GM19463 (cell line): ENCODE data around the gene SV2C.

Source experiments
- ATAC-seq: cut with Tn5 transposase; IDR thresholded peaks from one replicate; pipeline ENCODE4 v1.9.1; 2021; ENCODE audit warnings: mild to moderate bottlenecking, moderate library complexity; ENCODE audit not compliant: unreplicated experiment

Gene SV2C

DNA sequence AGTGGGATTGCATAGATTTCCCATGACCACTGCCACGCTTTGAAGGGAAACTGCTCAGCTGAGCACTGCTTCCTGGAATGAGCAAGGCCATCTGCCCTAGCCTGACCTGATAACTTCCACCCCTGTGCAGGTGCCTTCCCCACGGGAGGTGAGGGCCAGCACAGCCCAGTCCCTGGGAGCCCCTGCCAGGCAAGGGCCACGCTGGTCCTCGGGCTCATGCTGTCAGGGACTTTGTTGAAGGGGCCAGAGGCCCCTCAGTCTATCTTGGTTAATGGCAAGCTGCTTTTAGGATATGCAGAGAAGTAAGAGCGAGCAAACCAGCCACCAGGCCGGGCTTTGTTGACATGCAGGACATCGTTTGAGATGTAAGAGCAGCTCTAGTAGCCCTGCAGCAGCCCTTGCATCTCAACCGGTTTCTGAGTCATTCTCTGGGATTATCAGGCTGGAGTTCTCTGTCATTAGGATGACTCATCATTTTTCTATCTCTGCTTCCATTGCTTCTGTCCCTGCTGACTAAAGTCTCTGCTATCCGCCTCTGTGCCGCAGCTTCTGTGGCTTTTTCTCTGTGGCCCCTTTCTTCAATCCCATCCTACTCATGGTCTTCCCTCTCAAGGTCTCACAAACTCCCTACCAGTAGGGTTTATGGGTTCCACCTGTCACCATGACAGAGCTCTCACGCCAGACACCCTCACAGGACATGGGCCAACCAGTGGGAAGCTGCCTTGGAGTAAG lies 289.3 kb downstream of the SV2C start:
- ATAC-seq: no peak

DNA sequence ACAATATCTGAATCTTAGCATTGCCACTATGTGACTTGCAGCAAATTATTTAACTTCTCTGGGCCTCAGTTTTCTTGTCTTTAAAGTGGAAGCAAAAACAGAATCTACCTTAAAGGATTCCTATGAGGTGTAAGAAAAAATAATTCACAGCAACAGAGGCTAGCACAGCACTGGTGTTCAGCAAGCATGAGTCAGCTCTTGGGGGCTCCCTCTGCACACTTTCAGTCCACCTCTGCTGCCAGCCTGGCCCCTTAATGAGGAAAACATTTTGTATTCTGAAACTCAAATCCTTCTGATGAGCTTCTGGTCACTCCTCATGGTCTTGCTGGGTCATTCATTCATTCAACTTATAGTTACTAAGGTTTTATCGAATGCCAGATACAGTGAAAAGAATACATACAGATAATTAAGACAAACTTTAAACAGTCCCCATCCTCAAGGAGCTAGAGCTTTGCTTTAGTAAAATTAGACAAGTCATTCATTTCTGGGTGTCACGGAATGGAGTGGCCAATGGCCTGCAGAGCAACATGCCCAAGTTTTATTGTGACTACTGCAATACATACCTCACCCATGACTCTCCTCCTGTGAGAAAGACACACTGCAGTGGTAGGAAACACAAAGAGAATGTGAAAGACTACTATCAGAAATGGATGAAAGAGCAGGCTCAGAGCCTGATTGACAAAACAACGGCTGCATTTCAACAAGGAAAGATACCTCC lies 293.1 kb downstream of the SV2C start:
- ATAC-seq: no peak

DNA sequence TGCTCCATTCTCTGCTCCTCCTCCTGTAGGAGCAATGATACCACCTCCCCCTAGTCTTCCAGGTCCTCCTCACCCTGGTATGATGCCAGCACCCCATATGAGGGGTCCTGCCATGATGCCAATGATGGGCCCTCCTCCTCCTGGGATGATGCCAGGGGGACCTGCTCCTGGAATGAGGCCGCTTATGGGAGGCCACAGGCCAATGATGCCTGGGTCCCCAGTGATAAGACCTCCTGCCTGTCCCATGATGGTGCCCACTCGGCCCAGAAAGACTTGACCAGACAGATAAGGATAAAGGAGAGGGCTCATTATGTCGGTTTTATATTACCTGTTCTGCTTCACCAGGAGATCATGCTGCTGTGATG lies 293.7 kb downstream of the SV2C start:
- no peak for ATAC-seq

DNA sequence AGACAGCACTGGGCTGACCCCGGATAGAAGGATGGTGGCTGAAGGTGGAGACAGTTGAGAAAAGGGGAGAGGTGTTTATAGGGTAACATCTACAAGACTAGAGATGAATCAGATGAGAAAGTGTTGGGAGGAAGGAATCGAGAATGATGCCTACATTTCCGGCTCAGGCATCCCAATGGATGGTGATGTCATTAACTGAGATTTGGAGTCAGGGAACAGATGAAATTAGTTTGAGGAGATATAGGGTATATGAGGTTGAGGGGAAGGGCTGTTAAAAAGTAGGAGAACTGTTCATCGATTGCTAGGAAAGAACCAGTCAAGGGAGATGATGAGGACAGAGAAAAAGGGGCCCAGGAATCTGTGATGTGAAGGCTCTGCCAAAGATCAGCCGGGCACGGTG lies 295.2 kb downstream of the SV2C start:
- no peak for ATAC-seq

DNA sequence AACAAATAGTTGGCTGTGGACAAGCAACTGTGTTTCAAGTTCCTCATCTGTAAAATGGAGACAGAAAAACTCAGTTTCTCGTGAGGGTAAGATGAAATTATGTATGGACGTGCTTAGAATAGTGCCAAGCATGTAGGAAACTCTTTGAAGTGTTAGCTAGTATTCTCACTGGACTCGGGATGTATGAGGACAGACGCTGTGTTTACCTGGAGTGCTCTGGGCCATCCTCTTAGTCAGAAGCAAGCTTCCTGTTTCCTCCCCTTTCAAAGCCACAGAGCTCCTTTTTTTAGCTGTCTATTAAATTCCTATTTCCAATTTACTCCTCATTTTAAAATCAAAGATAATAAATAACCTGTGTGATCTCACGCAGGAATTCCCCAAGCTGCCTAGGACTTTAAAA lies 296.1 kb downstream of the SV2C start:
- no peak for ATAC-seq

DNA sequence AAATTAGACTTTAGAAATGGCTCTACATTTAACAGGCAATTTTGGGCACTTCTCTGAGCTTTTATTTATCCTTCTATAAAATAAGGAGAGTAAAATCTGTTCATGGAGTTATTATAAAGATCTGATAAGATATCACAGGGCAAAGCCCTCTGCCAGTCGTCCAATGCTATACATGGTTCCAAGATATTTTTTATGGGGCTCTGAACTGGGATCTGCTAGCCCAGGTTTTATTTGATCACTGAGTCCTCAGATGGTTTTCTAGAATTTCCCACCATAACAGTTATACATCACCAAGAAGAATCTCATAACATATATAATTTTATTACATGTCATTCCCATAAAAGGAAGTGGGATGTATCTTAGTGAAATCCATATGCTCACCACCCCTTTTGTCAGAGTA lies 296.7 kb downstream of the SV2C start:
- no peak for ATAC-seq

DNA sequence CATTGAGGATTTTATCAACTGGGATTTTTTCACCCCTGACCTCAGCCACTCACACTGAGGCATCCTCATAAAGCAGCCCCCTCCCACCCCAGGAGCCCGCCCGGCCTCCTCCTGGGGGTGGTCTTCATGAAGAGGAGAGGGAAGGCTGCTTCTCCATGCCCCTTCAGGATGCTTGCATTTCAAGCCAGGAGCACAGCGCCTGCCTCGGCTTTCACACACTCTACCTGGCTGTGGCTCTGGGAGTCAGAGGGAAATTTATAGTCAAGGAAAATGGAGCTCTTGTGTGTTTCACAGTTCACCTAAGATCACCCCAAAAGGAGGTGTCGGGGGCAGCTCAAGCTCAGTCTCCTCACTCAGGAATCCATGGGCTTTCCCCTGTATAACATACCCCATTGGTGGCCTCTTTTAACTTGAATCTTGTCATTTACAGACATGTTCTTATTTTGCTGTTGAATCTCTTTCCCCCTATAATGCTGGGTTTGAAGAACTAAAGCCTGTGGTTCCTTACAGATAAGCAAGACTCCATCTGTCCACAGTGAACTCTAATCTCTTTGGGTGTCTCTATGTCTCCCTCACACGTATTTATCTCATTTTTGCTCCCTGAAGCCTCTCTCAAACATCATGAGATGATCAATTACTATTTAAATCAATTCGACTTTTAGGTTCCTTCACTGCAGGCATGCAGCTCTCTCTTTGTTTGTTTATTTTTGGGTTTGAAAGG lies 297.3 kb downstream of the SV2C start:
- no peak for ATAC-seq

DNA sequence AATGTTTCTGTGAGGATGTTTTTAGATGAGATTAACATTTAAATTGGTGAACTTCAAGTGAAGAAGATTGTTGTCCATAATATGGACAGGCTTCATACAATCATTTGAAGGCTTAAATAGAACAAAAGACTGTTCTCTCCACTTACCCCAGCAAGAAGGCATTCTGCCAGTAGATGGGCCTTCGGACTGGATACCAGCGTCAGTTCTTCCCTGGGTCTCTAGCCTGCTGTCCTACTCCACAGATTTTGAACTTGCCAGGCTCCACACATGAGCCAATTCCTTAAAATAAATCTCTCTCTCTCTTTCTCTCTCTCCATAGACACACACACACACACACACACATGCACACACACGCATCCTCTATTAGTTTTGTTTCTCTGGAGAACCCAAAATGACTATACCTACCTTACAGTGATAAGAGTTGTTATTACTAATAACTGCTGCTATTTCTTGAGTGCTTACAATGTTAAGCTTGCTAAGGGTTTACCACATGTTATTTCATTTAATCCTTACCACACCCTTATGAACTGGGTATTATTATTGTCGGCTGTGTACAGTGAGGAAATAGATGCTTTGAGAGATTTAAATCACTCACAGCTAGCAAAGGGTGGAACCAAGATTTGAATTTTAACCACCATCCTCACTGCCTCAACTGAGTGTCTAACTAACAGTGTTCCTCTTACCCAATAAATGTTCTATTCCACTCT lies 300.1 kb downstream of the SV2C start:
- ATAC-seq: no peak

DNA sequence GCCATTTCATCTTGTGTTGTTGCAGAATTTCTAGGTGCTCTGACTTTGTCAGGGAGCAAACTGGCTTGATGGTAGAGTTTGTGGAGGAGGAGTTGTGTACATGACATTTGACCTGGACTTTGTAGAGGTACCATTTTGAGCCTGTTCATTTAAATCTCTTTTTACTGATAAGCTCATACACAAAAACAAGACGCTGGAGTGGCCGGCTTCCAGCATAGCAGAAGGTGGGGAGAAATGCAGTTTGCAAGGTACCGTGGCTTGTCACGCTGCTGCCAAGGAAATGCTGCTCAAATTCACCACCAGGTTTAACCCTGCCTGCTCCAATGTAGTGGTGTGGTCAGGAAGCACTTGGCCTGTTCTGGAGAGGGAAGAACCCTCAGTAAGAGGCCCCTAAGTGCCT lies 301.0 kb downstream of the SV2C start:
- no peak for ATAC-seq

DNA sequence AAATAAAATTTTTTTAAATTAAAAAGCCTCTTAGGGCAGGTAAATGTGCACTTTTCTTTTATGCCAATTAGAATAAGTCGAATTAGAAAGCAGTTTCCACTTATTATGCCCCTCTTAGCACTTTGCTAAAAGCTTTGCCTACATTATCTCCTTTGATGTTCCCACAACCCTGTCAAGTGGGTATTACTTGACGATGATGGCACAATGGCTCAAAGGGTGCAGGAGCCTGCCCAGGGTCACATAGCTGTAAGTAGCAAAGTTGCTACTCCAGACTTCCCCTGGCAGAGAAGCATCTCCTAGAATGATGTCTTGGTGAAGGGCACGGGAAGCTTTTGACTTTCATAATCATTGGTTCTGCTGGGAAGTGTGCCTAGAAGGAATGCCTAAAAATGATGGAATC lies 301.5 kb downstream of the SV2C start:
- ATAC-seq: no peak

DNA sequence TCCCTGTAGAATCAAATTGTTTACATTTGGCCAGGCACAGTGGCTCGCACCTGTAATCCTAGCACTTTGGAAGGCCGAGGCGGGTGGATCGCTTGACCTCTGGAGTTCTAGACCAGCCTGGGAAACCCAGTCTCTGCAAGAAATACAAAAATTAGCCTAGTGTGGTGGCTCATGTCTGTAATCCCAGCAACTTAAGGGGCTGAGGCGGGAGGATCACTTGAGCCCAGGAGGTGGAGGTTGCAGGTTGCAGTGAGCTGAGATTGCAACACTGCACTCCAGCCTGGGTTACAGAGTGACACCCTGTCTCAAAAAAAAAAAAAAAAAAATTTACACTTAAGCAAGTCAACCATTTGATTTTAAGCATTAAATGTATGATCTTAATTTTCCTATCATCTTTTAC lies 302.4 kb downstream of the SV2C start:
- no peak for ATAC-seq

DNA sequence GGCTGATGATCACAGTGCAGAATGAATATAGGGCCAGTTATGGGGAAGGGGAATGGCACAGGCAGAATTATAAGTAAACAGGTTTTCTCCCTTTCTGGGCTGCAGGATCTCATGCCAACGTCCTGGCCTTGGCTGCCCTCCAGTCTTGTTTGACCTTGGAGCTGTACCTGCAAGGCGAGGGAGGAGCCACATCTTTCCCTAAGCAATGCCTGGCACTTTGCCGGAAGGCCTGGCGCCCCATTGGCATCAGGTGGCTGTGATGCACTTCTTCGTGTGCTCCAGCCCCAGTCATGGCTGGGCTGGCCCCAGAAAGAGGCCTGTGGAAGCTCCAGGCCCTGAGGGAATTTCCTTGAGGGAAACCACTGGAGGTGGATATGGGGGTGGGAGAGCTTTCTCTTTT lies 303.2 kb downstream of the SV2C start:
- no peak for ATAC-seq

DNA sequence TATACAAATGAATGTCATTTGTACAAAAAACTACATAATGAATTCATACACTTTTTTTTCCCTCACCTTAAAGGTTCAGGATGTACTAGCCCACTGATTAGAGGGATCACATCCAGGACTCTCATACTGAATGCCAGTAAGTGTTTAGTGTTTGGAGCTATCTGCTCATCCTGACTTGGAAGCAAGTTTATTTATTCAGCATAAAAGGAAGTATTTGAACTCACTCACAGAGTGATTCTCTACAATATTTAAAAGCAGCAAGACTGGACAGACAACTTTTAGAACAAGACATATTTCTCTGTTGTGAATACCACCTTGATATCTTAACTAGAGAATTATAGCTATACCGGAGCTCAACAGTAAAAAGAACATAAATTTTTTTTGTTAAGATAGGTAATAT lies 305.1 kb downstream of the SV2C start:
- no peak for ATAC-seq

DNA sequence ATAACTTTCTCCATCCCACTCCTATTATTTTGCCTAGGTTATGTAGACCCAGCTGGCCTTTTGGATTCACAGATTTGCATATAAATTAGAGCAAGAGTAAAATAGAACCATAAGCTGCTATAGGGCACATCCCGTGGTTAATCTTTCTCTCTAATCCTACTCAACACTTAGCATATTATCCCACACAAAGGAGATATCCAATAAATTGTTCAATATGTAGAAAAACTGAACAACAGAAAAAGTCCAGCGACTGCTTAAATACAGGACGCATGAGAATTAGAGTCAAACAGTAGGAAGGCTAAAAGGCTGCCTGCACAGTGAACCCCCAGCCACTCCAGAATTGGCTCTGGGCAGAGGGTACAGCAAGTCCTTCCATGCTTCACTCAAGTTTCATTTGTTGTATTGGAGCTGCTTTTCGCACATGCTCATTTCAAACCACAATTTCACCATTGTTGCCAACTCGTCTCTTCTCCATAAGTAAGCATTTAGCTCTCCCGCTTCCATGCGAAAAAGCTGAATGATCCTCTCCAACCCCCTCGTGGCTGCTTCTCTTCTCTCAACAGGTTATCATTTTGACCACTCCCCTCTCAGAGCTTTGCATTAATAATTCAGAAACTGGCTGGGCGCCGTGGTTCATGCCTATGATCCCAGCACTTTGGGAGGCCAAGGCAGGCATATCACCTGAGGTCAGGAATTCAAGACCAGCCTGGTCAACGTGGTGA lies 305.8 kb downstream of the SV2C start:
- no peak for ATAC-seq

DNA sequence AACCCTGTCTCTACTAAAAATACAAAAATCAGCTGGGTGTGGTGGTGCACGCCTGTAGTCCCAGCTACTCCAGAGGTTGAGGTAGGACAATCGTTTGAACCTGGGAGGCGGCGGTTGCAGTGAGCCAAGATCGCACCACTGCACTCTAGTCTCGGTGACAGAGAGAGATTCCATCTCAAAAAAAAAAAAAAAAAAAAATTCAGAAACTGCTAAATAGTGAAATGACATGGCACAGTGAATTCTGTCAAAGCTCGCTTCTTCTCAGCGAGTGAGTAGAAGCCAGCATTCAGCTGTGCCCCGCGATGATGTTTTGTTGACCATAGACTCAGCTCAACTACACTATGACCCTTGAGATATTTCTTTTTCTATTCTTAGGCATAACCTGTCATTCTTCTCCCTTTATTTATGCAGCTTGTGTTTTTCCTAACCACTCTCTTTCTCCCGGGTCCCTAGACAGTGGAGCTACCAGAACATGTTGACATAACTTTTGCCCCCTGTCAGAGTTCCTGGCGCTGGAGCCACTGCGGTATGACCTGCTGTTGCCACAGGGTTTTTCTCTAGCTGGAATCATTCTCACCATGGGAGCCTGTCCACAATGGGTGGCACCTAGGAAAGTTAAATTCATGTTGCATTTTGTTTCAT lies 306.5 kb downstream of the SV2C start:
- ATAC-seq: no peak

DNA sequence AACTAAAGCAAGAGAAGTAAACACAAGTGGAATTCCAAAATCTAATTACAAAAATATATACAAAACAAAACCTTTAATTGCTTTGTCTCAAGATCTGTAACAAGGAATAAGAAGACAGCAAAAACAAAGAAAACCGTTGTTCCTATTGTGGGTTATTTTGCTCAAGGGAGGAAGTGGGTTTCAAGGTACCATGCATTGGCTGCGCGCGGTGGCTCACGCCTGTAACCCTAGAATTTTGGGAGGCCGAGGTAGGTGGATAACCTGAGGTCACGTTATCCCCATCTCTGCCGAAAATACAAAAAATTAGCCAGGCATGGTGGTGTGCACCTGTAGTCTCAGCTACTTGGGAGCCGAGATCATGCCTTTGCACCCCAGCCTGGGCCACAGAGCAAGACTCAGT lies 307.8 kb downstream of the SV2C start:
- ATAC-seq: no peak

DNA sequence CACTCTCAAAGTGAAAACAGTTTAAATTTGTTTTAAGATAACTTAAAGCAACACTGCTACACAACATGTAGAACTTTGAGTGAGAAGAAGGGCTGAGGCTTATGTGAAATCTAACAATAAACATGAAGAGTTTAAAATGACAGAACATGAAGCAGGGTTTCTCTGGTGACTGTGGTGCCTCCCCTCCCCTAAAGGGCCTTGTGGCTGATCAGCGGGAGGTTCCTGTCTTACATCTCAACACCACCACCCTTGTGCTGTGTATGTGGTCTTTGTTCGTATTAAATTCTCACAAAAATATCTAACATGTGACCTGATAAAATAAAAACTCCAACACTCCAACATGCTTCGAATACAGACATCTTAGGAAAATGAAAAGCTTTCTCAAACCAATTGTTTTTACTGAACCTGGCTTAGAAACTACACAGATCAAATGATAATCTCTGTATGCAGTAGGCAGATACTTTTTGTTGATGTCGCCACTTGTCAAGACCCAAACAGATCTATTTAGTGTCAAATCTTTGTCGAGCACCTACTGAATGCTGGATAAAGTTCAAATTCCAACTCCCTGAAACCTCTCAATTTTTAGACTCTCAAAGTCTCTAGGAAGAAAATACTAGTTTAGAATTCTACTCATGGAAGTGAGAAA lies 310.0 kb downstream of the SV2C start:
- ATAC-seq: no peak

DNA sequence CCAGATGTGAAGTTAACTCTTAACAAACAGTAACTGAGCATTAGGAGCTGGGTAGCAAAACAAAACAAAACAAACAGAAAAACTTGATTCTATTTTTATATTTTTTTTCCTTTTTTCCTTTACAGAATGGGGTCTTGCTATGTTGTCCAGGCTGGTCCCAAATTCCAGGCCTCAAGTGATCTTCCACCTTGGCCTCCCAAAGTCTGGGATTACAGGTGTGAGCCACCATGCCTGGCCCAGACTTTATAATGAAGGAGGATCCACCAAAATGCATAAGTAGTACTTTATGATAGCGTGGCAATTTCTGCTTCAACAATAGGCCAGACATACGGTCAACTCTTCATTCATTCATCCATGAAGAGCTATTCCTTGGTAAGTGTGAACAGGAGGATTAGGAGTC lies 314.0 kb downstream of the SV2C start:
- no peak for ATAC-seq

DNA sequence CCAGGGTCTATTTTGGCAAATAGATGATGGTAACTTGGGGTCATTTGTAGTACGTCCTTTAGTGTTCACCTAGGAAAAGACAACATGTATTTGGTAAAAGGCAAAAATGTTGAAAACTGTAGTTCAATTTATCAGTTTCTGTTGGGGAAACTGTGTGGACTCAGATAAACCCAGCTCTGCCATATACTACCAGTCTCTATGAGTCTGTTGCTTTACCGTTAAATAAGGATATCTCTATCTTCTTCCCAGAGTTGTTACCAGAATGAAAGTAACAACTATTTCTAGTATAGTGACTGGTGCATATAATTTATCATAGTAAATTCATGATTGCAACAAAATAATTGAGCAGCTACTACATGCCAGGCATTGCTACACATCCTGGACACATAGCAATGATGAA lies 316.1 kb downstream of the SV2C start:
- ATAC-seq: no peak

DNA sequence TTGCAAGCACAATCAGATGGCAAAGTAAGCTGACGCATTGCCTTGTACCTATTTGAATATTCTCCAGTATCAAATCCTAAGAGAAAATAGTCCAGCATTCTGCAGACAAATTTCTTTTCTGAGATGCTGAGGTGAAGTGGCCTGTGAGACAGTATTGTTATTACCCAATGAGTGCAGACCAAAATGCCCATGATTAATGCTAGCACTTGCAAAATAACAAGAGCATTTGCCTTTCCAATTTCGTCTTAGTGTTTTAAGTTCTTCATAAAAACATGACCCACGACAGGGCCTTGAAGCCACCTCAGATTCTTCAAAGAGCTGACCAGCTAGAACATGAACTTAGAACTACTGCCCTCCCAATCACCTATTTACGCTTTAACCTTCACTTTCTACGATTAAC lies 317.3 kb downstream of the SV2C start:
- no peak for ATAC-seq
